Astrocyte (in vitro differentiated cells and primary cell): Measurements from ENCODE around the gene MTMR12.

Source experiments
- EZH2 ChIP-seq: IDR thresholded peaks from 2 replicates; pipeline ENCODE4 v1.6.1; 2012; ENCODE audit warnings: mild to moderate bottlenecking, low read length, inconsistent platforms; ENCODE audit not compliant: insufficient read depth
- TF ChIP-seq, protein P1 (sequence below): IDR thresholded peaks from 2 replicates; pipeline ENCODE4 v1.5.1; 2011; ENCODE audit warnings: low read depth, mild to moderate bottlenecking, inconsistent platforms, low read length, moderate library complexity; ENCODE audit not compliant: insufficient read depth

DNA sequence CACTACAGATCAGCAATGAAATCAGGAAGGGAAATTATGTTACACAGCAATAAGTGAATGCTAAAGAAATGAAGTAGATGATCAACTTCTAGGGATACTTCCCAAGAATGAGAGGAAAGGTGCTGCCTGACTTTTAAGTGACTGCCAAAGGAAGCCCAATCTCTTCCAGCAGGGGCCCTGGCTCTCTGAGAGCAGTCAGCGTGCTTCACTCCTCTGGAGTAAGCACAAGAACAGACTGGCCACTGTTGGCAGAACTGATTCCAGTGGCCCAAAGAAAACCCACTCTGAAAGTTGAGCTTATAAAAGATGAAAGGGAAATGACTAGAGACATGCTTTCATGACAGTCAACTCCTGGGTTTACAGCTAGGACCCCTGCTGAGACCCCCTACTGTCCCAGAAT, 41.8 kb downstream of the MTMR12 start:
- TF ChIP-seq, protein P1, sequence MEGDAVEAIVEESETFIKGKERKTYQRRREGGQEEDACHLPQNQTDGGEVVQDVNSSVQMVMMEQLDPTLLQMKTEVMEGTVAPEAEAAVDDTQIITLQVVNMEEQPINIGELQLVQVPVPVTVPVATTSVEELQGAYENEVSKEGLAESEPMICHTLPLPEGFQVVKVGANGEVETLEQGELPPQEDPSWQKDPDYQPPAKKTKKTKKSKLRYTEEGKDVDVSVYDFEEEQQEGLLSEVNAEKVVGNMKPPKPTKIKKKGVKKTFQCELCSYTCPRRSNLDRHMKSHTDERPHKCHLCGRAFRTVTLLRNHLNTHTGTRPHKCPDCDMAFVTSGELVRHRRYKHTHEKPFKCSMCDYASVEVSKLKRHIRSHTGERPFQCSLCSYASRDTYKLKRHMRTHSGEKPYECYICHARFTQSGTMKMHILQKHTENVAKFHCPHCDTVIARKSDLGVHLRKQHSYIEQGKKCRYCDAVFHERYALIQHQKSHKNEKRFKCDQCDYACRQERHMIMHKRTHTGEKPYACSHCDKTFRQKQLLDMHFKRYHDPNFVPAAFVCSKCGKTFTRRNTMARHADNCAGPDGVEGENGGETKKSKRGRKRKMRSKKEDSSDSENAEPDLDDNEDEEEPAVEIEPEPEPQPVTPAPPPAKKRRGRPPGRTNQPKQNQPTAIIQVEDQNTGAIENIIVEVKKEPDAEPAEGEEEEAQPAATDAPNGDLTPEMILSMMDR: no peak
- TF ChIP-seq EZH2: no peak
